Upper lobe of left lung (tissue), 6 donors: ENCODE results near the gene MMP8. TPM values are rescaled to one million over a fixed set of nuclear protein-coding genes. Genes with fewer than 3 reads are reported as not detected.

Experiments
- ATAC-seq, 2 donors: fragments of 200-7000 bp; cut with Tn5 transposase; one replicate each; pipeline ENCODE4 v1.9.1; 2022; ENCODE audit warnings: mild to moderate bottlenecking in 2 of 2, moderate library complexity in 2 of 2; ENCODE audit not compliant: low FRiP score in 2 of 2
- DNase-seq, 2 donors: peaks; one replicate each; pipeline ENCODE4 v3.0.0-alpha.2; 2019 to 2020
- H3K27ac ChIP-seq, 4 donors: fragments of 200-600 bp; sonication (generic); one replicate each; pipeline ENCODE4 v1.5.1; 2016 to 2019
- H3K27me3 ChIP-seq, 4 donors: fragments of 200-600 bp; sonication (generic); one replicate each; pipeline ENCODE4 v1.5.1; 2017 to 2019
- H3K36me3 ChIP-seq, 4 donors: fragments of 200-600 bp; sonication (generic); one replicate each; pipeline ENCODE4 v1.5.1; 2016 to 2019
- H3K4me1 ChIP-seq, 4 donors: fragments of 200-600 bp; sonication (generic); one replicate each; pipeline ENCODE4 v1.5.1; 2018 to 2019
- H3K4me3 ChIP-seq, 4 donors: fragments of 200-600 bp; sonication (generic); one replicate each; pipeline ENCODE4 v1.5.1; 2017 to 2019; ENCODE audit warnings: mild to moderate bottlenecking in 2 of 4, moderate library complexity in 1 of 4
- H3K9me3 ChIP-seq, 4 donors: fragments of 200-600 bp; sonication (generic); one replicate each; pipeline ENCODE4 v1.5.1; 2018 to 2019
- CTCF ChIP-seq, 6 experiments: fragments of 450-650 bp in 4 of 6; fragments of 200-600 bp in 2 of 6; sonication (generic) in 2 of 6; IDR thresholded peaks; one replicate each; pipeline ENCODE4 v1.5.1; 2016 to 2019; ENCODE audit warnings: antibody characterized with exemption in 6 of 6
- EP300 ChIP-seq, 4 donors: sonication (generic); formaldehyde crosslinking; IDR thresholded peaks; one replicate each; pipeline ENCODE4 v1.5.1; 2017; ENCODE audit warnings: antibody characterized with exemption in 4 of 4, control low read depth in 2 of 4
- POLR2A ChIP-seq, 4 donors: fragments of 450-650 bp; IDR thresholded peaks; one replicate each; pipeline ENCODE4 v1.5.1; 2016 to 2017; ENCODE audit warnings: antibody characterized with exemption in 4 of 4, mild to moderate bottlenecking in 2 of 4
- POLR2AphosphoS5 ChIP-seq, 2 donors: sonication (generic); formaldehyde crosslinking; IDR thresholded peaks; one replicate each; pipeline ENCODE4 v1.5.1; 2017; ENCODE audit warnings: antibody characterized with exemption in 2 of 2
- WGBS, 2 donors: methylation state at CpG; one replicate each; pipeline ENCODE4 v1.1.5; 2017 to 2018; 5-methylcytosine and 5-hydroxymethylcytosine counted together
- total RNA-seq, 6 donors: library from RNA; depleted of rRNA in 4 of 6; stranded (reverse); fragments of >200 nt in 4 of 6; gene quantifications; one replicate each; pipeline versions ENCODE4 v1.1.0 to v1.2.1, GENCODE V29; 2016 to 2021
- donor health status: DM: no; HTN: no; CAD: no; lungs with moderate emphysema.
- donor health status: DM: no; HTN: yes; CAD: no; lungs with severe emphysema.

The MMP8 gene
- total RNA-seq, 6 donors from 2014 or later, result under 0.01 to 2.7 (median 0.83) TPM

- DNase-seq (no peak), ATAC-seq (no peak)
- H3K27me3 ChIP-seq, result no peaks in the 10 kb centered on the region
- H3K4me1 ChIP-seq, result no peaks in the 10 kb centered on the region
- no peak overlapping the region for H3K27ac ChIP-seq
- H3K4me3 ChIP-seq, result no peak overlapping the region
- TF ChIP-seq CTCF (IDR thresholded peaks at IDR 0.05) (no peak), POLR2A (IDR thresholded peaks at IDR 0.05) (no peak), EP300 (IDR thresholded peaks at IDR 0.05) (no peak), POLR2AphosphoS5 (IDR thresholded peaks at IDR 0.05) (no peak)
- no peaks in the 10 kb centered on the region for H3K9me3 ChIP-seq
- WGBS, 2 donors, result 73 to 82% methylated on average over 2 of the region's 2 CpGs
- no peaks in the 10 kb centered on the region for H3K36me3 ChIP-seq
These were observed 15.4 kb downstream of the MMP8 start for GRCh38 chr11:102709201-102709945.

GRCh38 chr11:102708654-102709053 is 16.1 kb downstream of the MMP8 start:
- TF ChIP-seq CTCF (IDR thresholded peaks at IDR 0.05), result no peak
- no peak for TF ChIP-seq POLR2A (IDR thresholded peaks at IDR 0.05)
- no peak for TF ChIP-seq EP300 (IDR thresholded peaks at IDR 0.05)
- no peak for TF ChIP-seq POLR2AphosphoS5 (IDR thresholded peaks at IDR 0.05)
- Histone ChIP-seq H3K9me3 (no peaks in the 10 kb centered on the region), H3K27ac (no peak overlapping the region), H3K27me3 (no peaks in the 10 kb centered on the region), H3K4me1 (no peaks in the 10 kb centered on the region), H3K4me3 (no peak overlapping the region), H3K36me3 (no peaks in the 10 kb centered on the region)
- 80 to 87% methylated on average over 4 of the region's 4 CpGs for WGBS, 2 donors
- DNase-seq (no peak), ATAC-seq (no peak)

DNA sequence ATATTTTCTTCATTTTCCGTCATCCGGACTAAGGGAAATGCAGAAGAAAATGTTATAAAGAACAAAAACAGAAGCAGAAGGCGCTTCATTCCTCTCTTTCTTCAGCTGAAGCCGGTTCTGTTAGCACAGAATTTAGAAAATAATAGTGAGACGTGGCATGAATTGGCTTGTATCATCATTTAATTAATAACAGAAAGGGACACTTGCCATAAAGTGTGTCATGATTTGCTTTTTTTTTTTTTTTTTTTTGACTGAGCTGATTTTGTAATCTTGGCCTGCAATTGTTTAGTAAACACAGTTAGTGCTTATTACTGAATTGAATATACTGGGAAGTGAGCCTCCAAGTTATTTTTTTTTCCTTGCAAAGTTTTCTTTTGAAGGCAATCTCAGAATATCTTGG is 19.1 kb downstream of the MMP8 start, which contains the start of gene MMP27:
TSS of gene MMP27 (minus strand) at position 144 of the 400 bp plus-strand sequence. CDS start at position 89, 55 bp downstream.
- H3K27me3 ChIP-seq, result no peaks in the 10 kb centered on the region
- no peaks in the 10 kb centered on the region for H3K4me1 ChIP-seq
- ATAC-seq, result no peak
- TF ChIP-seq EP300 (IDR thresholded peaks at IDR 0.05), result no peak
- no peak for TF ChIP-seq POLR2AphosphoS5 (IDR thresholded peaks at IDR 0.05)
- no peak for TF ChIP-seq CTCF (IDR thresholded peaks at IDR 0.05)
- TF ChIP-seq POLR2A (IDR thresholded peaks at IDR 0.05), result no peak
- no peaks in the 10 kb centered on the region for H3K36me3 ChIP-seq
- H3K27ac ChIP-seq, result no peak within 1 kb of the TSS
- H3K9me3 ChIP-seq, result no peaks in the 10 kb centered on the region
- no peak for DNase-seq
- WGBS, 2 donors, result 56 to 79% methylated on average over 5 of the region's 5 CpGs
- H3K4me3 ChIP-seq, result no peak within 1 kb of the TSS

DNA sequence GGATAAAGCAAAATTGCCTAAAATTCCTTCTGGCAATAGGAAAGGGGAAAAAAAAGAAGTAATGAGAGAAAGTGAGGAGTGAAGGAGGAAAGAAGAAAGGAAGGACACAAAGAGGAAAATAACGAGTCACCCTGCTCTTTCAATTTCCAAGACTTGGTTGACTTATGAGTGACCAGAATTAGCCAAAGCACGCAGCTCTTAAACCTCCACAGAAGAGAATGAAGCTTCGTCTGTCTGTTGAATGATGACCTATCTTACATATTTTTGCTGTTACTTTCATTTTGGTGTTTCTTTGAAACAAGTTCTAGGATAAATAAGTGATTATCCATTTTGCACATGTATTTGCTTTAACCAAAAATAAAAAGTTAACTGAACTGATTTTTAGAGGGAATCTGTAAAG is 19.9 kb downstream of the MMP8 start:
- Histone ChIP-seq H3K27ac (no peak overlapping the region), H3K4me3 (no peak overlapping the region), H3K9me3 (no peaks in the 10 kb centered on the region), H3K4me1 (no peaks in the 10 kb centered on the region), H3K27me3 (no peaks in the 10 kb centered on the region), H3K36me3 (no peaks in the 10 kb centered on the region)
- TF ChIP-seq EP300 (IDR thresholded peaks at IDR 0.05) (no peak), CTCF (IDR thresholded peaks at IDR 0.05) (no peak), POLR2A (IDR thresholded peaks at IDR 0.05) (no peak), POLR2AphosphoS5 (IDR thresholded peaks at IDR 0.05) (no peak)
- ATAC-seq (no peak), DNase-seq (no peak)
- 83 to 85% methylated on average over 3 of the region's 3 CpGs for WGBS, 2 donors
